GM21737 (cell line): ENCODE results near the gene PPFIBP1.
"Not testable (repeated sequence)": the region's sequence is repeated elsewhere in the genome, so short reads cannot be mapped to it uniquely, and the experiment has no call there.

Source experiments
- ATAC-seq: cut with Tn5 transposase; IDR thresholded peaks from one replicate; pipeline ENCODE4 v1.9.1; 2021; ENCODE audit warnings: mild to moderate bottlenecking, moderate library complexity; ENCODE audit not compliant: unreplicated experiment

Gene PPFIBP1

GRCh38 chr12:27651201-27651600, 127.2 kb downstream of the PPFIBP1 start:
- no peak for ATAC-seq

- ATAC-seq = no peak
Observed at GRCh38 chr12:27652174-27652763, 128.3 kb downstream of the PPFIBP1 start.

GRCh38 chr12:27653661-27654060, 129.7 kb downstream of the PPFIBP1 start:
- ATAC-seq = no peak

GRCh38 chr12:27655476-27655875, 131.5 kb downstream of the PPFIBP1 start:
- not testable (repeated sequence) for ATAC-seq

GRCh38 chr12:27657296-27657695, 133.3 kb downstream of the PPFIBP1 start:
- ATAC-seq = no peak

GRCh38 chr12:27665704-27666103, 141.7 kb downstream of the PPFIBP1 start:
- no peak for ATAC-seq

- no peak for ATAC-seq
Observed at GRCh38 chr12:27666510-27666909, 142.5 kb downstream of the PPFIBP1 start.

GRCh38 chr12:27667540-27667939, 143.5 kb downstream of the PPFIBP1 start:
- no peak for ATAC-seq

- no peak for ATAC-seq
Observed at GRCh38 chr12:27672051-27672450, 148.0 kb downstream of the PPFIBP1 start.

- no peak for ATAC-seq
Observed at GRCh38 chr12:27672643-27673042, 148.6 kb downstream of the PPFIBP1 start.

GRCh38 chr12:27673101-27673718, 149.2 kb downstream of the PPFIBP1 start:
- ATAC-seq = no peak

GRCh38 chr12:27674989-27675388, 151.0 kb downstream of the PPFIBP1 start:
- ATAC-seq = no peak

GRCh38 chr12:27680619-27681018, 156.6 kb downstream of the PPFIBP1 start:
- ATAC-seq = no peak

- no peak for ATAC-seq
Observed at GRCh38 chr12:27682534-27682933, 158.5 kb downstream of the PPFIBP1 start.

GRCh38 chr12:27685274-27685673, 161.3 kb downstream of the PPFIBP1 start:
- ATAC-seq = no peak

- no peak for ATAC-seq
Observed at GRCh38 chr12:27686147-27686546, 162.1 kb downstream of the PPFIBP1 start.

GRCh38 chr12:27688671-27689070, 164.7 kb downstream of the PPFIBP1 start:
- ATAC-seq = no peak

- ATAC-seq = no peak
Observed at GRCh38 chr12:27689558-27690180, 165.7 kb downstream of the PPFIBP1 start.

GRCh38 chr12:27693403-27693802, 169.4 kb downstream of the PPFIBP1 start:
- no peak for ATAC-seq

- ATAC-seq = no peak
Observed at GRCh38 chr12:27695556-27696292, 171.7 kb downstream of the PPFIBP1 start.

- ATAC-seq = no peak
Observed at GRCh38 chr12:27696293-27696652, 172.3 kb downstream of the PPFIBP1 start, which contains the start of gene REP15. TSS of gene REP15 (plus strand) at chr12:27696447. CDS start at chr12:27696563, 116 bp downstream.
